DND-41 (cell line): ENCODE measurements around the gene MYL3.

Experiments used
- EZH2 ChIP-seq: IDR thresholded peaks from 3 replicates; pipeline ENCODE4 v1.6.1; 2012; ENCODE audit warnings: borderline replicate concordance, low read depth, mild to moderate bottlenecking, moderate library complexity, low read length, inconsistent platforms; ENCODE audit not compliant: severe bottlenecking
- TF ChIP-seq, protein P1 (sequence below): IDR thresholded peaks from 2 replicates; pipeline ENCODE4 v1.5.1; 2012; ENCODE audit warnings: borderline replicate concordance, low read length, moderate library complexity, mild to moderate bottlenecking; ENCODE audit not compliant: poor library complexity, severe bottlenecking; ENCODE audit errors: extremely low read depth

DNA sequence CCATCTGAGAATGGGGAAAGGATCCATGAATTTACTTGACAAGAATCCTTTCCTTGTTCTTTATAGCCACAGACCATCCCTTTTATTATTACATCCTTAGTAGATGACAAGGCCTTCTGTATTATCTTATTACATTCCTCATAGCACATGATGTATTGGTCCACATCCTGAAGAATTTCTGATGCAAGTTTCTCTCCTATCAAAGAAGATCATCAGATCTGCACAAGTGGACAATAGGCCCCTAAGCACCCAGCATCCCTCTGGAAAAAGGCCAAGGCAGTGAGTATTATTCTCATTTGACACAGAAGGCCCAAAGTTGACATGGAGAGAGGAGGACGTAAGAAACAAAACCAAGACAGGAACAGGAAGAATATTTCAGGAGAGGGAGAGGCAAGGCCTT is 31.4 kb downstream of the MYL3 start:
- TF ChIP-seq, protein P1, sequence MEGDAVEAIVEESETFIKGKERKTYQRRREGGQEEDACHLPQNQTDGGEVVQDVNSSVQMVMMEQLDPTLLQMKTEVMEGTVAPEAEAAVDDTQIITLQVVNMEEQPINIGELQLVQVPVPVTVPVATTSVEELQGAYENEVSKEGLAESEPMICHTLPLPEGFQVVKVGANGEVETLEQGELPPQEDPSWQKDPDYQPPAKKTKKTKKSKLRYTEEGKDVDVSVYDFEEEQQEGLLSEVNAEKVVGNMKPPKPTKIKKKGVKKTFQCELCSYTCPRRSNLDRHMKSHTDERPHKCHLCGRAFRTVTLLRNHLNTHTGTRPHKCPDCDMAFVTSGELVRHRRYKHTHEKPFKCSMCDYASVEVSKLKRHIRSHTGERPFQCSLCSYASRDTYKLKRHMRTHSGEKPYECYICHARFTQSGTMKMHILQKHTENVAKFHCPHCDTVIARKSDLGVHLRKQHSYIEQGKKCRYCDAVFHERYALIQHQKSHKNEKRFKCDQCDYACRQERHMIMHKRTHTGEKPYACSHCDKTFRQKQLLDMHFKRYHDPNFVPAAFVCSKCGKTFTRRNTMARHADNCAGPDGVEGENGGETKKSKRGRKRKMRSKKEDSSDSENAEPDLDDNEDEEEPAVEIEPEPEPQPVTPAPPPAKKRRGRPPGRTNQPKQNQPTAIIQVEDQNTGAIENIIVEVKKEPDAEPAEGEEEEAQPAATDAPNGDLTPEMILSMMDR: no peak
- TF ChIP-seq EZH2: no peak
